GM12878 (cell line): ENCODE data around the gene PCDHGC4. TPM values are rescaled to one million over a fixed set of nuclear protein-coding genes. Genes with fewer than 3 reads are reported as not detected.

Experiments used
- ATAC-seq: fragments of 200-7000 bp; cut with Tn5 transposase; 3 replicates; pipeline ENCODE4 v1.9.1; 2020; ENCODE audit warnings: mild to moderate bottlenecking, moderate library complexity
- BruUV-seq: library from RNA; stranded (reverse); fragments of 400-500 nt; replicated peaks from 2 replicates; lab custom pipeline; 2021; lab: Mats Ljungman, UMichigan
- CTCF ChIA-PET: fragments of 300-600 bp; sonication (Branson Sonifier 250); formaldehyde crosslinking; extraction: SDS; loops from one replicate; lab custom pipeline; 2021; ENCODE audit warnings: inconsistent platforms; lab: Yijun Ruan, JAX
- POLR2A ChIA-PET: fragments of 350-600 bp; formaldehyde crosslinking; extraction: SDS; loops from one replicate; lab custom pipeline; 2021; ENCODE audit warnings: inconsistent platforms; lab: Charles Lee
- RAD21 ChIA-PET: fragments of 300-600 bp; sonication (Branson Sonifier 250); formaldehyde crosslinking; loops from one replicate; lab custom pipeline; 2023; ENCODE audit warnings: antibody characterized with exemption; ENCODE audit not compliant: unreplicated experiment; lab: Charles Lee
- SMC1A ChIA-PET: fragments of 300-600 bp; sonication (Branson Sonifier 250); formaldehyde crosslinking; loops from one replicate; lab custom pipeline; 2023; ENCODE audit not compliant: unreplicated experiment, uncharacterized antibody; lab: Charles Lee
- DNase-seq: peaks from one replicate; pipeline ENCODE4 v3.0.0-alpha.2; 2011; ENCODE audit warnings: low read depth, low spot score
- FAIRE-seq: peaks from 3 replicates; lab custom pipeline; 2011; peaks lifted over from hg19 to GRCh38; lab: Jason Lieb, UNC
- H2AFZ ChIP-seq: 2 replicates; pipeline ENCODE4 v1.6.0; 2011; ENCODE audit warnings: low read depth, low read length, control low read depth; ENCODE audit not compliant: control insufficient read depth
- H3K27ac ChIP-seq: 2 replicates; pipeline ENCODE4 v1.5.1; 2011; ENCODE audit warnings: control low read depth; ENCODE audit not compliant: control insufficient read depth, insufficient read depth
- H3K27me3 ChIP-seq, 2 experiments: replicated peaks in 1 of 2; 2 replicates each; pipeline versions ENCODE4 v1.6.0 to v1.6.1; 2011; ENCODE audit warnings: low read length in 1 of 2; ENCODE audit not compliant: control insufficient read depth in 2 of 2, insufficient read depth in 2 of 2
- H3K36me3 ChIP-seq, 2 experiments: 2 replicates each; pipeline ENCODE4 v1.5.1; 2011; ENCODE audit warnings: low read length in 1 of 2; ENCODE audit not compliant: control insufficient read depth in 2 of 2, insufficient read depth in 2 of 2
- H3K4me1 ChIP-seq: 2 replicates; pipeline ENCODE4 v1.6.1; 2011; ENCODE audit warnings: mild to moderate bottlenecking, low read length, moderate library complexity, mixed read lengths; ENCODE audit not compliant: control insufficient read depth, insufficient read depth
- H3K4me2 ChIP-seq: 2 replicates; pipeline ENCODE4 v1.6.0; 2011; ENCODE audit warnings: control low read depth; ENCODE audit not compliant: control insufficient read depth, insufficient read depth
- H3K4me3 ChIP-seq: fragments of 200-600 bp; sonication (generic); 2 replicates; pipeline ENCODE4 v1.5.1; 2016
- H3K79me2 ChIP-seq: 2 replicates; pipeline ENCODE4 v1.6.0; 2011; ENCODE audit warnings: low read length; ENCODE audit not compliant: control insufficient read depth, insufficient read depth
- H3K9ac ChIP-seq: 2 replicates; pipeline ENCODE4 v1.8.0; 2011; ENCODE audit warnings: low read length, control low read depth, mixed read lengths; ENCODE audit not compliant: control insufficient read depth, insufficient read depth
- H3K9me3 ChIP-seq: replicated peaks from 3 replicates; pipeline ENCODE4 v1.5.1; 2011; ENCODE audit warnings: mild to moderate bottlenecking, low read length; ENCODE audit not compliant: control insufficient read depth, insufficient read depth
- H4K20me1 ChIP-seq: 2 replicates; pipeline ENCODE4 v1.6.0; 2011; ENCODE audit not compliant: control insufficient read depth, insufficient read depth
- ATF7 ChIP-seq: fragments of 450-650 bp; IDR thresholded peaks from 2 replicates; pipeline ENCODE4 v1.6.1; 2016; ENCODE audit warnings: low read depth, mild to moderate bottlenecking
- CREB1 ChIP-seq: IDR thresholded peaks from 2 replicates; pipeline ENCODE4 v1.6.1; 2012; ENCODE audit warnings: low read depth, mild to moderate bottlenecking, inconsistent platforms
- ESRRA ChIP-seq: IDR thresholded peaks from 2 replicates; pipeline ENCODE4 v1.6.1; 2012; ENCODE audit warnings: mild to moderate bottlenecking, low read length, improper control_type of control experiment
- EZH2 ChIP-seq: IDR thresholded peaks from 2 replicates; pipeline ENCODE4 v1.6.1; 2012; ENCODE audit warnings: low read depth, mild to moderate bottlenecking, control low read depth, inconsistent platforms, low read length, borderline replicate concordance; ENCODE audit not compliant: control insufficient read depth
- FOS ChIP-seq: IDR thresholded peaks from 3 replicates; pipeline ENCODE4 v1.6.1; 2011; ENCODE audit warnings: borderline replicate concordance; ENCODE audit not compliant: insufficient read length; ENCODE audit errors: extremely low read depth
- HDGF ChIP-seq: fragments of 450-650 bp; IDR thresholded peaks from 2 replicates; pipeline ENCODE4 v1.6.1; 2016; ENCODE audit warnings: antibody characterized with exemption
- HSF1 ChIP-seq: fragments of 150-350 bp; IDR thresholded peaks from 2 replicates; pipeline ENCODE4 v1.6.1; 2014; ENCODE audit warnings: mild to moderate bottlenecking, low read depth, low read length
- IKZF2 ChIP-seq, 2 experiments: fragments of 450-650 bp; IDR thresholded peaks; 2 replicates each; pipeline ENCODE4 v1.6.1; 2017; ENCODE audit warnings: mild to moderate bottlenecking in 2 of 2, moderate library complexity in 2 of 2
- NFYB ChIP-seq: IDR thresholded peaks from 2 replicates; pipeline ENCODE4 v1.6.1; 2011; ENCODE audit warnings: low read depth, mild to moderate bottlenecking, low read length, improper control_type of control experiment, moderate library complexity; ENCODE audit not compliant: insufficient read depth
- NR2F1 ChIP-seq: fragments of 450-650 bp; conservative IDR thresholded peaks from 2 replicates; pipeline ENCODE4 v1.6.1; 2017; ENCODE audit warnings: mild to moderate bottlenecking
- RBBP5 ChIP-seq: fragments of 200-600 bp; sonication (generic); conservative IDR thresholded peaks from 2 replicates; pipeline ENCODE4 v1.6.1; 2016
- SMARCA5 ChIP-seq: fragments of 450-650 bp; IDR thresholded peaks from 2 replicates; pipeline ENCODE4 v1.6.1; 2017; ENCODE audit warnings: mild to moderate bottlenecking
- SREBF1 ChIP-seq: IDR thresholded peaks from 2 replicates; pipeline ENCODE4 v1.6.1; 2012; ENCODE audit warnings: mild to moderate bottlenecking, low read length
- TBL1XR1 ChIP-seq: IDR thresholded peaks from 2 replicates; pipeline ENCODE4 v1.6.1; 2012; ENCODE audit warnings: low read depth, low read length, improper control_type of control experiment
- WGBS: methylation state at CpG from one replicate; pipeline ENCODE4 v1.1.6; 2016; ENCODE audit warnings: low lambda C conversion rate; ENCODE audit not compliant: insufficient replicate concordance, insufficient coverage; ENCODE audit errors: missing lambda C conversion rate; 5-methylcytosine and 5-hydroxymethylcytosine counted together
- in situ Hi-C: fragments of 300-500 bp; cut with MboI; formaldehyde crosslinking; loops from 9 replicates; pipeline ENCODE4 v1.14.3; 2018; ENCODE audit warnings: mixed read lengths
- intact Hi-C: fragments of 100-400 bp; cut with micrococcal nuclease; formaldehyde crosslinking; loops from one replicate; pipeline ENCODE4 v1.14.2; 2022; ENCODE audit not compliant: unreplicated experiment
- polyA plus RNA-seq, 11 experiments: library from polyadenylated mRNA; depleted of rRNA in 4 of 11; unstranded in 6 of 11; stranded (reverse) in 5 of 11; fragments of >200 nt; fragmentation: Nextera tagmentation in 4 of 11; fragmentation: Illumina TruSeq in 1 of 11; extraction: Ambion mirVana in 4 of 11; extraction: Trizol in 1 of 11; gene quantifications; 1 replicate in 1 of 11; 2 replicates in 10 of 11; pipeline versions ENCODE4 v1.2.1 to v1.2.3, GENCODE V29; 2011 to 2016; ENCODE audit warnings: inconsistent platforms in 2 of 11, missing spikeins in 2 of 11, low read depth in 1 of 11
- total RNA-seq, 4 experiments: library from RNA; depleted of rRNA in 3 of 4; stranded (reverse); fragments of >200 nt in 3 of 4; fragmentation: Illumina TruSeq in 1 of 4; extraction: Trizol in 1 of 4; gene quantifications; 2 replicates each; pipeline versions ENCODE4 v1.2.1 to v1.2.3, GENCODE V29; 2013 to 2021
- TF ChIP-seq, protein P1 (sequence below): fragments of 450-650 bp; IDR thresholded peaks from 2 replicates; pipeline ENCODE4 v1.6.1; 2016; ENCODE audit warnings: mild to moderate bottlenecking
- TF ChIP-seq, protein P2 (sequence below): IDR thresholded peaks from 2 replicates; pipeline ENCODE4 v1.6.1; 2012; ENCODE audit warnings: low read depth, low read length, improper control_type of control experiment

Gene PCDHGC4
- total and polyA plus RNA-seq, 10 of the 15 experiments (the other 5 are each of a cell fraction or from before 2014, with no cell fraction given) = 0.04 to 1.2 (median 0.52) TPM

- no peak for FAIRE-seq
- no peak overlapping the region for H3K4me3 ChIP-seq
- H3K4me2 ChIP-seq = no peak overlapping the region
- no peak for DNase-seq
- peaks cover 24% of the 10 kb centered on the region for H3K4me1 ChIP-seq
- H3K9ac ChIP-seq = no peak overlapping the region
- peaks cover 0 to under 1% of the 10 kb centered on the region in 2 experiments; a peak in 1 of 4 replicates for H3K27me3 ChIP-seq
- H4K20me1 ChIP-seq = no peaks in the 10 kb centered on the region
- ChIA-PET RAD21 (no interaction called here), SMC1A (interaction anchor here (2.3 kb wide), 1 partner anchor 14 kb away, joined by 8 read pairs; the partner anchor contains the start of gene PCDHGC3), POLR2A (interaction anchor here (1.7 kb wide), 1 partner anchor 23 kb away, joined by 5 read pairs; no protein-coding TSS in a partner anchor), CTCF (interaction anchor here (0.9 to 3.4 kb wide), 2 partner anchors 13 to 36 kb away, joined by 3 to 23 read pairs; partner anchors contain the start of gene PCDHGC3)
- intact Hi-C loops (no loop called here), in situ Hi-C loops (no loop called here)
- no peaks in the 10 kb centered on the region; the same call in 2 of the 3 replicates for H3K9me3 ChIP-seq
- no TSS peak for BruUV-seq
- H2AFZ ChIP-seq = no peak overlapping the region
- H3K79me2 ChIP-seq = no peaks in the 10 kb centered on the region
- 99% methylated on average over 10 of the region's 10 CpGs for WGBS
- no peak overlapping the region for H3K27ac ChIP-seq
- no peak for TF ChIP-seq SMARCA5
- no peak for ATAC-seq
- no peaks in the 10 kb centered on the region; a peak in 1 of 4 replicates for H3K36me3 ChIP-seq
Observed at GRCh38 chr5:141490271-141490670, 5.4 kb downstream of the PCDHGC4 start.

DNA sequence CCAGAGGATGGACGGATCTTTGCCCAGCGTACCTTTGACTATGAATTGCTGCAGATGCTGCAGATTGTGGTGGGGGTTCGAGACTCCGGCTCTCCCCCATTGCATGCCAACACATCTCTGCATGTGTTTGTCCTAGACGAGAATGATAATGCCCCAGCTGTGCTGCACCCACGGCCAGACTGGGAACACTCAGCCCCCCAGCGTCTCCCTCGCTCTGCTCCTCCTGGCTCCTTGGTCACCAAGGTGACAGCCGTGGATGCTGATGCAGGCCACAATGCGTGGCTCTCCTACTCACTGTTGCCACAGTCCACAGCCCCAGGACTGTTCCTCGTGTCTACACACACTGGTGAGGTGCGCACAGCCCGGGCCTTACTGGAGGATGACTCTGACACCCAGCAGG is 5.9 kb downstream of the PCDHGC4 start:
- ChIA-PET SMC1A (no interaction called here), CTCF (interaction anchor here (3.4 kb wide), 1 partner anchor 14 kb away, joined by 23 read pairs; the partner anchor contains the start of gene PCDHGC3), RAD21 (no interaction called here), POLR2A (interaction anchor here (1.2 to 1.7 kb wide), 2 partner anchors 16 to 23 kb away, joined by 3 to 5 read pairs; no protein-coding TSS in a partner anchor)
- H4K20me1 ChIP-seq = no peaks in the 10 kb centered on the region
- no peak for FAIRE-seq
- no peak for ATAC-seq
- H3K4me3 ChIP-seq = no peak overlapping the region
- peak overlapping the region; percentile 97; the same call in 1 of the 2 replicates for H3K4me2 ChIP-seq
- H3K9me3 ChIP-seq = no peaks in the 10 kb centered on the region; the same call in 2 of the 3 replicates
- peaks cover 24% of the 10 kb centered on the region for H3K4me1 ChIP-seq
- no peak for DNase-seq
- in situ Hi-C loops = no loop called here
- H3K27me3 ChIP-seq = no peaks in the 10 kb centered on the region; a peak in 1 of 4 replicates
- no peak overlapping the region for H3K27ac ChIP-seq
- 96% methylated on average over 13 of the region's 13 CpGs for WGBS
- H3K9ac ChIP-seq = no peak overlapping the region
- H3K36me3 ChIP-seq = no peaks in the 10 kb centered on the region; a peak in 1 of 4 replicates
- BruUV-seq = no TSS peak
- intact Hi-C loops = no loop called here
- H3K79me2 ChIP-seq = no peaks in the 10 kb centered on the region
- H2AFZ ChIP-seq = no peak overlapping the region
- TF ChIP-seq IKZF2 (IDR thresholded peaks at IDR 0.05) = no peak
- no peak for TF ChIP-seq TBL1XR1
- no peak for TF ChIP-seq FOS
- no peak for TF ChIP-seq HDGF
- TF ChIP-seq ESRRA = no peak
- TF ChIP-seq NR2F1 = no peak
- TF ChIP-seq HSF1 = no peak
- no peak for TF ChIP-seq EZH2
- no peak for TF ChIP-seq SREBF1
- TF ChIP-seq, protein P1, sequence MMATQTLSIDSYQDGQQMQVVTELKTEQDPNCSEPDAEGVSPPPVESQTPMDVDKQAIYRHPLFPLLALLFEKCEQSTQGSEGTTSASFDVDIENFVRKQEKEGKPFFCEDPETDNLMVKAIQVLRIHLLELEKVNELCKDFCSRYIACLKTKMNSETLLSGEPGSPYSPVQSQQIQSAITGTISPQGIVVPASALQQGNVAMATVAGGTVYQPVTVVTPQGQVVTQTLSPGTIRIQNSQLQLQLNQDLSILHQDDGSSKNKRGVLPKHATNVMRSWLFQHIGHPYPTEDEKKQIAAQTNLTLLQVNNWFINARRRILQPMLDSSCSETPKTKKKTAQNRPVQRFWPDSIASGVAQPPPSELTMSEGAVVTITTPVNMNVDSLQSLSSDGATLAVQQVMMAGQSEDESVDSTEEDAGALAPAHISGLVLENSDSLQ = no peak
- no peak for TF ChIP-seq CREB1
- no peak for TF ChIP-seq NFYB
- TF ChIP-seq, protein P2, sequence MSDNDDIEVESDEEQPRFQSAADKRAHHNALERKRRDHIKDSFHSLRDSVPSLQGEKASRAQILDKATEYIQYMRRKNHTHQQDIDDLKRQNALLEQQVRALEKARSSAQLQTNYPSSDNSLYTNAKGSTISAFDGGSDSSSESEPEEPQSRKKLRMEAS = no peak
- no peak for TF ChIP-seq RBBP5
- no peak for TF ChIP-seq ATF7
